Smooth muscle cell (in vitro differentiated cells): ENCODE data around the gene KRTAP5-8. TPM values are rescaled to one million over a fixed set of nuclear protein-coding genes. Genes with fewer than 3 reads are reported as not detected.
"Not testable (repeated sequence)": the region's sequence is repeated elsewhere in the genome, so short reads cannot be mapped to it uniquely, and the experiment has no call there.

ENCODE experiments used
- DNase-seq: peaks from one replicate; lab custom pipeline; 2025; ENCODE audit not compliant: unreplicated experiment; lab: John Stamatoyannopoulos, UW
- H2AFZ ChIP-seq: fragments of 200-600 bp; sonication (generic); 2 replicates; pipeline ENCODE4 v1.6.0; 2016; ENCODE audit warnings: antibody characterized with exemption, low read depth, mild to moderate bottlenecking
- H3F3A ChIP-seq: fragments of 200-600 bp; sonication (generic); 2 replicates; pipeline ENCODE4 v1.6.0; 2017; ENCODE audit warnings: antibody characterized with exemption, low read depth
- H3K27ac ChIP-seq: fragments of 200-600 bp; sonication (generic); 2 replicates; pipeline ENCODE4 v1.5.1; 2016; ENCODE audit warnings: low read depth, mild to moderate bottlenecking
- H3K27me3 ChIP-seq: fragments of 200-600 bp; sonication (generic); 2 replicates; pipeline ENCODE4 v1.6.1; 2016; ENCODE audit warnings: low read depth, mild to moderate bottlenecking
- H3K36me3 ChIP-seq: fragments of 200-600 bp; sonication (generic); 2 replicates; pipeline ENCODE4 v1.5.1; 2016; ENCODE audit warnings: low read depth
- H3K4me1 ChIP-seq: fragments of 200-600 bp; sonication (generic); 2 replicates; pipeline ENCODE4 v1.5.1; 2016; ENCODE audit warnings: low read depth
- H3K4me2 ChIP-seq: fragments of 200-600 bp; sonication (generic); 2 replicates; pipeline ENCODE4 v1.6.0; 2016; ENCODE audit warnings: mild to moderate bottlenecking
- H3K4me3 ChIP-seq: fragments of 200-600 bp; sonication (generic); 2 replicates; pipeline ENCODE4 v1.5.1; 2016; ENCODE audit warnings: mild to moderate bottlenecking
- H3K79me2 ChIP-seq: fragments of 200-600 bp; sonication (generic); 2 replicates; pipeline ENCODE4 v1.6.0; 2016; ENCODE audit warnings: low read depth, mild to moderate bottlenecking
- H3K9ac ChIP-seq: fragments of 200-600 bp; sonication (generic); 2 replicates; pipeline ENCODE4 v1.6.0; 2016; ENCODE audit warnings: low read depth
- H3K9me3 ChIP-seq: fragments of 200-600 bp; sonication (generic); replicated peaks from 2 replicates; pipeline ENCODE4 v1.5.1; 2016; ENCODE audit warnings: low read depth
- H4K20me1 ChIP-seq: fragments of 200-600 bp; sonication (generic); 2 replicates; pipeline ENCODE4 v1.6.0; 2016; ENCODE audit warnings: low read depth
- CTCF ChIP-seq: fragments of 200-600 bp; sonication (generic); IDR thresholded peaks from 2 replicates; pipeline ENCODE4 v1.5.1; 2017; ENCODE audit warnings: borderline replicate concordance, mild to moderate bottlenecking, antibody characterized with exemption; ENCODE audit not compliant: insufficient read depth, poor library complexity, severe bottlenecking
- WGBS: methylation state at CpG from one replicate; pipeline ENCODE4 v1.1.7; 2016; ENCODE audit warnings: low lambda C conversion rate; 5-methylcytosine and 5-hydroxymethylcytosine counted together
- polyA plus RNA-seq: library from polyadenylated mRNA; unstranded; fragments of >200 nt; fragmentation: Nextera tagmentation; extraction: Ambion mirVana; gene quantifications from 2 replicates; pipeline ENCODE4 v1.2.1, GENCODE V29; 2016
- total RNA-seq: library from RNA; depleted of rRNA; stranded (reverse); fragments of >200 nt; gene quantifications from 2 replicates; pipeline ENCODE4 v1.2.3, GENCODE V29; 2014

The KRTAP5-8 gene
- total and polyA plus RNA-seq, 2 experiments from 2014 or later, result not detected

DNA sequence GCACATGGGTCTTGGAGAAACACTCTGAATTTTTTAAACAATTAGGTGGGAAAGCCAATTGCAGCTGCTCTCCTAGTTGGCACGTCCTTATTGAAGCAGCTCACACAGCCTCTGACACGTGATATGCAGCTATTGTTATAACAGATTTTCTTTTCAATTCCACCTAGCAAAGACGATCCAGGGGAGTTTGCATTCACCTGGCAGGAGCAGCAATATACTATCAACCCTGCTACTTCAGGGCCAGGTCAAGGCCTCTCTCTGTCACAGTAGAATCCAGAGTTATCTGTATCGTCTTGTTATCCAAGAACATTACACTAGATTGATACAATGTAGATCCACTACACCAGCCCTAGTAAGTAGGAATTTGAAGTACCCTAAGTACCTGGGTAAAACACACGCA, 36.6 kb downstream of the KRTAP5-8 start:
- no peak overlapping the region for H3K4me2 ChIP-seq
- H3K4me3 ChIP-seq, result no peak overlapping the region
- peaks cover 6% of the 10 kb centered on the region for H3K27me3 ChIP-seq
- H3K9me3 ChIP-seq, result no peaks in the 10 kb centered on the region
- no peak for TF ChIP-seq CTCF
- no peaks in the 10 kb centered on the region for H3K4me1 ChIP-seq
- H3F3A ChIP-seq, result no peaks in the 10 kb centered on the region
- H3K9ac ChIP-seq, result no peak overlapping the region
- H4K20me1 ChIP-seq, result no peaks in the 10 kb centered on the region
- no peaks in the 10 kb centered on the region for H3K36me3 ChIP-seq
- no peak for DNase-seq
- H2AFZ ChIP-seq, result no peak overlapping the region
- no peak overlapping the region for H3K27ac ChIP-seq
- WGBS, result 87% methylated on average over 5 of the region's 5 CpGs
- no peaks in the 10 kb centered on the region for H3K79me2 ChIP-seq

- WGBS, result 93% methylated on average over 4 of the region's 4 CpGs
- Histone ChIP-seq H3K4me2 (no peak overlapping the region), H3K79me2 (no peaks in the 10 kb centered on the region), H3K27me3 (peaks cover 6% of the 10 kb centered on the region), H3K36me3 (no peaks in the 10 kb centered on the region), H3F3A (no peaks in the 10 kb centered on the region), H3K4me1 (no peaks in the 10 kb centered on the region), H3K9me3 (no peaks in the 10 kb centered on the region), H3K9ac (no peak overlapping the region), H3K4me3 (no peak overlapping the region), H4K20me1 (no peaks in the 10 kb centered on the region), H3K27ac (no peak overlapping the region), H2AFZ (no peak overlapping the region)
- TF ChIP-seq CTCF, result no peak
- DNase-seq, result no peak
These were observed 38.0 kb downstream of the KRTAP5-8 start for GRCh38 chr11:71575723-71576424.

GRCh38 chr11:71576688-71577465, 39.1 kb downstream of the KRTAP5-8 start:
- H3K4me2 ChIP-seq, H3F3A ChIP-seq, H3K79me2 ChIP-seq, H4K20me1 ChIP-seq, H3K27me3 ChIP-seq, H3K9ac ChIP-seq, H2AFZ ChIP-seq, H3K27ac ChIP-seq, H3K4me3 ChIP-seq, DNase-seq, H3K9me3 ChIP-seq, H3K36me3 ChIP-seq, H3K4me1 ChIP-seq: not testable (repeated sequence)
- WGBS, result 88% methylated on average over 16 of the region's 41 CpGs

GRCh38 chr11:71577469-71578004, 39.7 kb downstream of the KRTAP5-8 start:
- Histone ChIP-seq H3K4me1 (no peaks in the 10 kb centered on the region), H3K27me3 (peaks cover 6% of the 10 kb centered on the region), H3K79me2 (no peaks in the 10 kb centered on the region), H3F3A (no peaks in the 10 kb centered on the region), H4K20me1 (no peaks in the 10 kb centered on the region), H2AFZ (no peak overlapping the region), H3K4me3 (no peak overlapping the region), H3K4me2 (no peak overlapping the region), H3K9ac (no peak overlapping the region), H3K27ac (no peak overlapping the region), H3K36me3 (no peaks in the 10 kb centered on the region), H3K9me3 (no peaks in the 10 kb centered on the region)
- 95% methylated on average over 6 of the region's 7 CpGs for WGBS
- DNase-seq, result no peak
- TF ChIP-seq CTCF, result no peak

DNA sequence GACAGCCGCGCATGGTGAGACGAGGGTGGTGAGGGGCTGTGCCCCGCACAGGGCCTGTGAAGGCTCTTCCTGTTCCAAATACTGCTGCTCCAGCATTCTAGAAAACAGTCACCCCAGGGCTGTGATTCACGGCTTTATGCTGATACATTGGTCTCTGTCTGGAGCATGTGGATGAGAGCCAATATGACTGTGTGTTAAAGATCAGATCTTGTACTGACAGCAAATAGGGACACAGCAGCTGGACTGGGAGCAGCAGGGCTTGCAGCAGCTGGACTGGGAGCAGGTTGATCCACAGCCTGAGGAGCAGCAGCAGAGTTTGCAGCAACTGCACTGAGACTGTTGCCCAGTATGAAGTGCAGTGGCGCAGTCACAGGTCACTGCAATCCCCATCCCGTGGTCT, 41.7 kb downstream of the KRTAP5-8 start:
- H3K4me3 ChIP-seq, H3K27ac ChIP-seq, H3K9ac ChIP-seq, H3K9me3 ChIP-seq, H3K79me2 ChIP-seq, H3F3A ChIP-seq, DNase-seq, H3K36me3 ChIP-seq, H4K20me1 ChIP-seq, H3K4me2 ChIP-seq, H2AFZ ChIP-seq, H3K4me1 ChIP-seq: not testable (repeated sequence)
- H3K27me3 ChIP-seq, result peaks cover 12% of the 10 kb centered on the region
- WGBS, result 62% methylated on average over 7 of the region's 7 CpGs
